ENCODE data around the gene ENPP6.

ENPP6 gene

GRCh38 chr4:184189966-184190365, 27.7 kb downstream of the ENPP6 start:
- TF ChIP-seq CTCF (IDR thresholded peaks at IDR 0.05; ENCODE audit: insufficient read depth, low read length, missing control alignments): no peak
- CTCF ChIA-PET: no interaction called here
- POLR2A ChIA-PET: no interaction called here
- no peak for DNase-seq (ENCODE audit: low read depth, low spot score)
- no peak overlapping the region for H3K4me3 ChIP-seq (ENCODE audit: low read depth, low read length)

- ChIA-PET POLR2A (no interaction called here), CTCF (no interaction called here)
- no peak for DNase-seq (ENCODE audit: low read depth, low spot score)
- no peak for TF ChIP-seq CTCF (IDR thresholded peaks at IDR 0.05; ENCODE audit: insufficient read depth, low read length, missing control alignments)
- no peak overlapping the region for H3K4me3 ChIP-seq (ENCODE audit: low read depth, low read length)
Measured at GRCh38 chr4:184188443-184189400, 29.0 kb downstream of the ENPP6 start.

GRCh38 chr4:184177271-184177670, 40.4 kb downstream of the ENPP6 start:
- no peak overlapping the region for H3K4me3 ChIP-seq (ENCODE audit: low read depth, low read length)
- no peak for DNase-seq (ENCODE audit: low read depth, low spot score)
- POLR2A ChIA-PET: no interaction called here
- CTCF ChIA-PET: no interaction called here
- no peak for TF ChIP-seq CTCF (IDR thresholded peaks at IDR 0.05; ENCODE audit: insufficient read depth, low read length, missing control alignments)

GRCh38 chr4:184174571-184175488, 42.8 kb downstream of the ENPP6 start:
- H3K4me3 ChIP-seq (ENCODE audit: low read depth, low read length): no peak overlapping the region
- POLR2A ChIA-PET: no interaction called here
- DNase-seq (ENCODE audit: low read depth, low spot score): no peak
- no peak for TF ChIP-seq CTCF (IDR thresholded peaks at IDR 0.05; ENCODE audit: insufficient read depth, low read length, missing control alignments)
- CTCF ChIA-PET: no interaction called here

GRCh38 chr4:184171011-184171410, 46.7 kb downstream of the ENPP6 start:
- CTCF ChIA-PET: interaction anchor here (1.6 kb wide), 1 partner anchor 330 kb away, joined by 7 read pairs; no protein-coding TSS in a partner anchor

More at GRCh38 chr4:184171011-184171410, 46.7 kb downstream of the ENPP6 start:
- DNase-seq (ENCODE audit: low read depth, low spot score): no peak
- POLR2A ChIA-PET: no interaction called here
- H3K4me3 ChIP-seq (ENCODE audit: low read depth, low read length): no peak overlapping the region
- TF ChIP-seq CTCF (IDR thresholded peaks at IDR 0.05; ENCODE audit: insufficient read depth, low read length, missing control alignments): no peak

All from AG04449 (cell line).